ENCODE results near the gene PEDS1. TPM values are rescaled to one million over a fixed set of nuclear protein-coding genes. Genes with fewer than 3 reads are reported as not detected.

The PEDS1 gene
- total and polyA plus RNA-seq, 2 of the 13 experiments (the other 11 are each of a cell fraction or from before 2014, with no cell fraction given) = 30.5 to 93.9 TPM

DNA sequence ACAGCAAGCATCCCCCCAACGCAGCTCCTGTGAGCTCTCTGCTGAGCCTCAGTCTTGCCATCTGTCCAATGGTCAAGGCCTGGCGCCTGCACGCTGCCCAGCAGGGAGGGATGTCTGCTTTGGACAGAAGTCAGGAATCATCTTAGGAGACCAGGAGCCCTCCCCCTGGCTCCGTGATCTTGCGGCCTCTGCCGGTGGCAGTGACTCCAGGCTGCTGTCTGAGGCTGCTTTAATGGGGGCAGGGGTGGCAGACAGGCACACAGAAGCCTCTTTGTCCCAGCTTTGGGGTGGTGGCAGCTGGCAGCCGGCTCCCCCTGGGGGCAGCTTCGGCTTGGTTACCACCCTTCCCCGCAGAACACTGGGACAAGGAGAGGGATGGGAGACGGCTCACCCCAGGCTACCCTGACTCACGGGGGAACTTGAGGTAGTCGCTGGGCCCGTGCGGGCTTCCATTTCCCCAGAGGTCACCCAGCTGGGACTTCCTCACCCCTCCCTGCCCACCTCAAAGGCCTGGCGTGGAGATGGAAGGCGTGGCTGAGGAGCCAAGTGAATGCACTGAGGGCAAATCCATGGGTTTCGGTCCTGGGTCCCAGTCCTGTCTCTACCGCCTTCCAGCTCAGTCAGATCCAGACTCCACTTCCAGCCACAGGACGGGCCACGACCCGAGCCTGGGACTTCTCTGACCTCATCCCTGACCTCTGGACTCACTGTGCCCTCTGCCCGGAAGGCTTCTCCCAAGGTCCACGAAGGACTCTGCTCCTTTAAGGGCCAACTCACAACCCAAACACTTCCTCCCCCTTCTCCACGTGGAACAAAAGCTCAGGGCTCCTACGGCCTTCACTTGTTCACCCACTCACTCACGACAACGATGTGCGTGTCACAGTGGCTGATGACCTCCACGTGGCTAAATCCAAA lies 14.8 kb downstream of the PEDS1 start (continued):
- TF ChIP-seq MYC (CRISPR knock-in tag; IDR thresholded peaks at IDR 0.05; ENCODE audit: borderline replicate concordance) (peak; percentile 39; the same call in 1 of the 2 replicates), ZSCAN25 (CRISPR knock-in tag; IDR thresholded peaks at IDR 0.05) (no peak), HMG20B (CRISPR knock-in tag; conservative IDR thresholded peaks at IDR 0.05) (peak; percentile 13; the same call in 1 of the 2 replicates), SRSF1 (optimal IDR thresholded peaks at IDR 0.05; ENCODE audit: low read depth, low read length) (peak; percentile 81), TRIM24 (CRISPR knock-in tag; IDR thresholded peaks at IDR 0.05) (no peak), ZNF343 (CRISPR knock-in tag; IDR thresholded peaks at IDR 0.05) (no peak), KDM3A (CRISPR knock-in tag; IDR thresholded peaks at IDR 0.05; ENCODE audit: low read depth) (0 out of 2 replicates have a peak, but pooled peaks have one; percentile 37), ZSCAN22 (CRISPR knock-in tag; IDR thresholded peaks at IDR 0.05) (no peak), ADNP (CRISPR knock-in tag; IDR thresholded peaks at IDR 0.05) (peak; percentile 84; the same call in 1 of the 2 replicates), ZNF12 (CRISPR knock-in tag; IDR thresholded peaks at IDR 0.05) (no peak), NFATC3 (CRISPR knock-in tag; IDR thresholded peaks at IDR 0.05) (no peak), ZNF772 (CRISPR knock-in tag; IDR thresholded peaks at IDR 0.05) (no peak), CHD4 (IDR thresholded peaks at IDR 0.05; ENCODE audit: borderline replicate concordance, low read length) (peak; percentile 91; the same call in 1 of the 2 replicates), ZNF230 (CRISPR knock-in tag; IDR thresholded peaks at IDR 0.05) (no peak), MAZ (IDR thresholded peaks at IDR 0.05; ENCODE audit: borderline replicate concordance, low read depth, low read length) (no peak), MAZ (CRISPR knock-in tag; IDR thresholded peaks at IDR 0.05; ENCODE audit: low read depth) (no peak), BORCS8-MEF2B (CRISPR knock-in tag; IDR thresholded peaks at IDR 0.05) (no peak), SMARCC2 (IDR thresholded peaks at IDR 0.05) (no peak), JUN (CRISPR knock-in tag; IDR thresholded peaks at IDR 0.05) (no peak), ZNF713 (CRISPR knock-in tag; IDR thresholded peaks at IDR 0.05) (no peak), SNAPC2 (CRISPR knock-in tag; IDR thresholded peaks at IDR 0.05) (no peak), IRF2 (CRISPR knock-in tag; IDR thresholded peaks at IDR 0.05) (no peak), ZNF747 (CRISPR knock-in tag; IDR thresholded peaks at IDR 0.05; ENCODE audit: borderline replicate concordance) (0 out of 2 replicates have a peak, but pooled peaks have one; percentile 43)
- TF ChIP-seq, protein P1, sequence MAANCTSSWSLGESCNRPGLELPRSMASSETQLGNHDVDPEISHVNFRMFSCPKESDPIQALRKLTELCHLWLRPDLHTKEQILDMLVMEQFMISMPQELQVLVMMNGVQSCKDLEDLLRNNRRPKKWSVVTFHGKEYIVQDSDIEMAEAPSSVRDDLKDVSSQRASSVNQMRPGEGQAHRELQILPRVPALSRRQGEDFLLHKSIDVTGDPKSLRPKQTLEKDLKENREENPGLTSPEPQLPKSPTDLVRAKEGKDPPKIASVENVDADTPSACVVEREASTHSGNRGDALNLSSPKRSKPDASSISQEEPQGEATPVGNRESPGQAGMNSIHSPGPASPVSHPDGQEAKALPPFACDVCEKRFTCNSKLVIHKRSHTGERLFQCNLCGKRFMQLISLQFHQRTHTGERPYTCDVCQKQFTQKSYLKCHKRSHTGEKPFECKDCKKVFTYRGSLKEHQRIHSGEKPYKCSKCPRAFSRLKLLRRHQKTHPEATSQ (CRISPR knock-in tag; IDR thresholded peaks at IDR 0.05; ENCODE audit: borderline replicate concordance) = no peak
- TF ChIP-seq, protein P2, sequence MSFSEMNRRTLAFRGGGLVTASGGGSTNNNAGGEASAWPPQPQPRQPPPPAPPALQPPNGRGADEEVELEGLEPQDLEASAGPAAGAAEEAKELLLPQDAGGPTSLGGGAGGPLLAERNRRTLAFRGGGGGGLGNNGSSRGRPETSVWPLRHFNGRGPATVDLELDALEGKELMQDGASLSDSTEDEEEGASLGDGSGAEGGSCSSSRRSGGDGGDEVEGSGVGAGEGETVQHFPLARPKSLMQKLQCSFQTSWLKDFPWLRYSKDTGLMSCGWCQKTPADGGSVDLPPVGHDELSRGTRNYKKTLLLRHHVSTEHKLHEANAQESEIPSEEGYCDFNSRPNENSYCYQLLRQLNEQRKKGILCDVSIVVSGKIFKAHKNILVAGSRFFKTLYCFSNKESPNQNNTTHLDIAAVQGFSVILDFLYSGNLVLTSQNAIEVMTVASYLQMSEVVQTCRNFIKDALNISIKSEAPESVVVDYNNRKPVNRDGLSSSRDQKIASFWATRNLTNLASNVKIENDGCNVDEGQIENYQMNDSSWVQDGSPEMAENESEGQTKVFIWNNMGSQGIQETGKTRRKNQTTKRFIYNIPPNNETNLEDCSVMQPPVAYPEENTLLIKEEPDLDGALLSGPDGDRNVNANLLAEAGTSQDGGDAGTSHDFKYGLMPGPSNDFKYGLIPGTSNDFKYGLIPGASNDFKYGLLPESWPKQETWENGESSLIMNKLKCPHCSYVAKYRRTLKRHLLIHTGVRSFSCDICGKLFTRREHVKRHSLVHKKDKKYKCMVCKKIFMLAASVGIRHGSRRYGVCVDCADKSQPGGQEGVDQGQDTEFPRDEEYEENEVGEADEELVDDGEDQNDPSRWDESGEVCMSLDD (CRISPR knock-in tag; IDR thresholded peaks at IDR 0.05; ENCODE audit: borderline replicate concordance) = no peak
- TF ChIP-seq, protein P3, sequence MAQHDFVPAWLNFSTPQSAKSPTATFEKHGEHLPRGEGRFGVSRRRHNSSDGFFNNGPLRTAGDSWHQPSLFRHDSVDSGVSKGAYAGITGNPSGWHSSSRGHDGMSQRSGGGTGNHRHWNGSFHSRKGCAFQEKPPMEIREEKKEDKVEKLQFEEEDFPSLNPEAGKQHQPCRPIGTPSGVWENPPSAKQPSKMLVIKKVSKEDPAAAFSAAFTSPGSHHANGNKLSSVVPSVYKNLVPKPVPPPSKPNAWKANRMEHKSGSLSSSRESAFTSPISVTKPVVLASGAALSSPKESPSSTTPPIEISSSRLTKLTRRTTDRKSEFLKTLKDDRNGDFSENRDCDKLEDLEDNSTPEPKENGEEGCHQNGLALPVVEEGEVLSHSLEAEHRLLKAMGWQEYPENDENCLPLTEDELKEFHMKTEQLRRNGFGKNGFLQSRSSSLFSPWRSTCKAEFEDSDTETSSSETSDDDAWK (CRISPR knock-in tag; IDR thresholded peaks at IDR 0.05) = no peak

Measured in HepG2 (cell line).